Stimulated activated CD4-positive, alpha-beta T cell treated with anti-CD3 and anti-CD28 coated beads, Interleukin-1b, Interleukin-23, amount 100 ng/mL, for 1 hour (primary cell): ENCODE results near the gene ALAS2.
"Not testable (repeated sequence)": the region's sequence is repeated elsewhere in the genome, so short reads cannot be mapped to it uniquely, and the experiment has no call there.

Experiments
- DNase-seq, 2 donors: peaks; one replicate each; pipeline ENCODE4 v3.0.0-alpha.2; 2020; ENCODE audit warnings: low read depth in 2 of 2

The ALAS2 gene, protein sequence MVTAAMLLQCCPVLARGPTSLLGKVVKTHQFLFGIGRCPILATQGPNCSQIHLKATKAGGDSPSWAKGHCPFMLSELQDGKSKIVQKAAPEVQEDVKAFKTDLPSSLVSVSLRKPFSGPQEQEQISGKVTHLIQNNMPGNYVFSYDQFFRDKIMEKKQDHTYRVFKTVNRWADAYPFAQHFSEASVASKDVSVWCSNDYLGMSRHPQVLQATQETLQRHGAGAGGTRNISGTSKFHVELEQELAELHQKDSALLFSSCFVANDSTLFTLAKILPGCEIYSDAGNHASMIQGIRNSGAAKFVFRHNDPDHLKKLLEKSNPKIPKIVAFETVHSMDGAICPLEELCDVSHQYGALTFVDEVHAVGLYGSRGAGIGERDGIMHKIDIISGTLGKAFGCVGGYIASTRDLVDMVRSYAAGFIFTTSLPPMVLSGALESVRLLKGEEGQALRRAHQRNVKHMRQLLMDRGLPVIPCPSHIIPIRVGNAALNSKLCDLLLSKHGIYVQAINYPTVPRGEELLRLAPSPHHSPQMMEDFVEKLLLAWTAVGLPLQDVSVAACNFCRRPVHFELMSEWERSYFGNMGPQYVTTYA

DNA sequence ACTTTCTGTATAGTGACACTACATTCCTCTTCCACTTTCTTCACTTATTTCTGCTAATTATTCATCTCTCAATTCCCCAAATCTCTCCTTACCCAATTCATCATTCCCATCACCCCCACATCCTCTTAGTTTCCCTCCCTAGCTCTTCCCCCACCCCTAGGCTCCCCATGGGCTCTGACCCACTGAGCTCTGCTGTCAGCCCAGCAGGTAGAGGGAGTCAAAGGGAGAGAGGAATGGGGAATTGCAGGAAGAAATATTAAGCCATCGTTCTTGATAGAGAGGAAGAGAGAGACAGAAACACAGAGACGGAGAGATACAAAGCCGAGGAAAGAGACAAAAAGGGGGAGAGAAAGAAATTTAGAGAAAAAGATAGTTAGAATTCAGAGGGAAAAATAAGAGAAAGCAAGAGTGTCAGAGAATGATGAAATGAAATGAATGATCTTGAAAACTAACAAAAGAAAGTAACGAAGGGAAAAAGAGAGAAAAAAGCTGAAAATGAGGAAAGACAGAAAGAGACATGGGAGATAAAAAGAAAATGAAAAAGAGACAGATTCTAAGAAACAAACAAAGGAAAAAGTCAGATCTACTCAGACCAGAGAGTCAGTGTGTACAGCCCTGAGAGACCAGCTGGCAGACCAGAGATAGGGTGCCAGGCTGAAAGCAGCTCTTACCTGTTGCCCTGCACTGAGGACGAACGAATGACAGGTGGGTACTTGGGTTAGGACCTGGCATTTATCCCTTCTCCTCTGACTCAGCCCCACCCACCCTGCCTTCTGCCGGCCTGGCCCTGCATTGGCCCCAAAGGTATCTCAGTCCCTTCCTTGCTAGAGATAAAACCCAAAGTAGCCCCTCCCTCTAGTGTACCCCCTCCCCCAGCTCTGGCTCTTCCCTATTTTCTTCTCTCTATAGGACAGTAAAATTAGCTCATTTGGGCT, at the start of gene ALAS2:
Gene ALAS2, minus strand, starts transcription at position 707 of the 935 bp plus-strand sequence. CDS start 4,977 bp downstream, outside the sequence.
- DNase-seq = no peak

DNA sequence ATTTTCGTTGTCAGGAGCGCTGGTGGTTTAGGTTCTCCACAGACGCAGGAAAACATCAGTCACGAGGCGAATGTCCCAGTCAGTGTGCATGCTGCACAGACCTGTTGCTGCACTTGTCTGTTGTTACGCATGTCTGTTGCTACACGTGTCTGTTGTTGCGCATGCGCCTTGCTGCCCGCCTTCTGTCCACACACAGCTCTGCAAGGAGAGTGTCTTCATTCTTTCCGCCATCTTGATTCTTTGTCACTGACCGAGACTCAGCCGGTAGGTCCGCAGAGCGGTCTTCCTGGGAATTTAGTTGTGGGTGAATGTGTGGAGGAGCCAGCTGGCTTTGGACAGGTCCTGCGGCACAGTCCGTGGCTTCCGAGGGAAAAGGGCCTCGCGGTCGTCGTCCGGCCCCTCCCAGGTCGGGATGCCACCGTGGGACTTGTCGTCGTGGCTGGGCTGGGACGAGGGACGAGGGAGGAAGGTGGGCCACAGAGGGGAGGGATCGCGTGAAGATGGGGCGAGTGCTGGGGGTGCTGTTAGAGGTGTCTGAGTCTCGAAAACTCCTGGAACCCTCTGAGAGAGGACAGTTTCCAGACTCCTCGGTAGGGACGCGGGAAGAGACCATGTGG, 44.2 kb upstream of the ALAS2 start, which contains the start of gene PAGE2B:
Gene PAGE2B, plus strand, starts transcription at position 180 of the 617 bp plus-strand sequence. CDS start 1,012 bp downstream, outside the sequence.
- DNase-seq = no peak

DNA sequence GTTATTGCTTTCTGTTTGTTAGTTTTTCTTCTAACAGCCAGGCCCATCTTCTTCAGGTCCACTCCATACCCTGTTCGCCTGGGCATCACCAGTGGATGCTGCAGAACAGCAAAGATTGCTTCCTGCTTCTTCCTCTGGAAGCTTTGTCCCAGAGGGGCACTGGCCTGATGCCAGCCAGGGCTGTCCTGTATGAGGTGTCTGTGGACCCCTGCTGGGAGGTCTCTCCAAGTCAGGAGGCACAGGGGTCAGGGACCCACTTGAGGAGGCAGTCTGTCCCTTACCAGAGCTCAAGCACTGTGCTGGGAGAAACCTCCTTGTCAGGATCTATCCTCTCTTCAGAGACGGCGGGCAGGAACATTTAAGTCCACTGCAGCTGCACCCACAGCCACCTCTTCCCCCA, 41.5 kb upstream of the ALAS2 start:
- no peak for DNase-seq

DNA sequence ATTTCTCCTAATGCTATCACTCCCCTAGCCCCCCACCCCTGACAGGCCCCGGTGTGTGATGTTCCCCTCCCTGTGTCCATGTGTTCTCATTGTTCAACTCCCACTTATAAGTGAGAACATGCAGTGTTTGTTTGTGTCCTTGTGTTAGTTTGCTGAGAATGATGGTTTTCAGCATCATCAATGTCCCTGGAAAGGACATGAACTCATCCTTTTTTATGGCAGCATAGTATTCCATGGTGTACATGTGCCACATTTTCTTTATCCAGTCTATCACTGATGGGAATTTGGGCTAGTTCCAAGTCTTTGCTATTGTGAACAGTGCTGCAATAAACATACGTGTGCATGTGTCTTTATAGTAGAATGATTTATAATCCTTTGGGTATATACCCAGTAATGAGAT, 36.4 kb upstream of the ALAS2 start:
- DNase-seq = not testable (repeated sequence)

DNA sequence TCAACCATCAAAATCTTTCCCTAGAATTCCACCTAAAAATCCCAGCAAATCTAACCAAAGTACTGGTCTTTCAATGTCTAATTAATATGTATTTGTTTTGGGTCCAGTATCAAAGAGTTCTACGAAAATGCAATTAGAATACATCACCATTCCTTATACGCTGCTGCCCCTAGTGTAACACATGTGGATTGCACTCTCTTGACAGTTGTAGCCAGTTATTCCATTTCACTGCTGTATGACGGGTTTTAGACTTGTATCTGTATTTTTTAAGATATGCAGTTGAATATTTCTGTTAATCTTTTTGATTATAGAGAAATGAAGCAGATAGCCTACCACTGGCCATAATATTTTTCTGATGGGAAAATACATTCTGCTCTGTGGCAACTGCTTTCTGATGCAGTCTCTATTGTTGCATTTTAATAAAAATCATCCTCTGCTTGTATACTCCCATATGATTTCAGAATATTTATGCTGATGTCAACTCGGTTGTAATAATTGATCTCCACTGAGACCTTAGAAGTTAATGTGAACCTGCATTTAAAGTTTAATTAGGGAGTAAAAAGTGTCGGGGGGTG, 27.0 kb upstream of the ALAS2 start:
- no peak for DNase-seq

DNA sequence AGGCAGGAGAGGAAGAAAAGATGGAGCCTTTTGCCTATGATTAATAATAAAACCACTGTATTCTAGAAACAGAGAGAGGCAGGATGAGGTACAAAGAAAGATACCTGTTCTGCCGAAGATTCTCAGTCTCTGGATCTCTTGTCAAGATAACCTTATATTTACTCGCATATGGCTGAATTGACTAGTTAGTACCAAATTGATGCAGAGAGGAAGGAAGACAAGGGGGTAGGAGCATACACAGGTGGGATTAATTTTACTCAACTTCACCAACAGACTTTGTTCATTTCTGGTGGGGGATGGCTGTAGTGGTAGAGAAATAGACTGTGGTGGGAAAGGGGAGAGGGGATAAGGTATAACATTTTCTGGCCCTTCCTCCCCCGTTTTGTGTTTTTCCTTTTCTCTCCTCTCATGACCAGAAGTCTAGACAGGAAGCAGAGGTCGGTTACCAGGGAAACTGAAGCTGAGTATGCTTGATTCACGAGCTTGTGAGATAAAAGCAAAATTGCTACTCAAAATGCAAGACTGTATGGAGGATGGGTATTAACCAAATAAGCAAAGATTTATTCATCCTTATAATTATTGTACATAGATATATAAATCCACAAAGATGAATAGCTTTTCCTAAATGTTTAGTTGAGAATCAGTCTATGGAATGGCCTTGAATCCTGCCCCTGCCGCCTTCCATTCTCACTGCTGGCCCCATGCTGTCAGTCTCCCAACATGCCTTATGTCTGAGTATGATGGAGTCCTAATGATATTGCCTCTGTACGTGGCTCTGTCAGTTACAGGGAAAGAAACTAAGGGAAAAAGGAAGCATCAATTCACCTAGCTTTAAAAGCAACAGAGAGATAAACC, 26.3 kb upstream of the ALAS2 start:
- DNase-seq = no peak

DNA sequence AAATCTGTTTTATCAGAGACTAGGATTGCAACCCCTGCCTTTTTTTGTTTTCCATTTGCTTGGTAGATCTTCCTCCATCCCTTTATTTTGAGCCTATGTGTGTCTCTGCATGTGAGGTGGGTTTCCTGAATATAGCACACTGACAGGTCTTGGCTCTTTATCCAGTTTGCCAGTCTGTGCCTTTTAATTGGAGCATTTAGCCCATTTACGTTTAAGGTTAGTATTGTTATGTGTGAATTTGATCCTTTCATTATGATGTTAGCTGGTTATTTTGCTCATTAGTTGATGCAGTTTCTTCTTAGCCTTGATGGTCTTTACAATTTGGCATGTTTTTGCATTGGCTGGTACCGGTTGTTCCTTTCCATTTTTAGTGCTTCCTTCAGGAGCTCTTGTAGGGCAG, 19.8 kb upstream of the ALAS2 start:
- DNase-seq = not testable (repeated sequence)

DNA sequence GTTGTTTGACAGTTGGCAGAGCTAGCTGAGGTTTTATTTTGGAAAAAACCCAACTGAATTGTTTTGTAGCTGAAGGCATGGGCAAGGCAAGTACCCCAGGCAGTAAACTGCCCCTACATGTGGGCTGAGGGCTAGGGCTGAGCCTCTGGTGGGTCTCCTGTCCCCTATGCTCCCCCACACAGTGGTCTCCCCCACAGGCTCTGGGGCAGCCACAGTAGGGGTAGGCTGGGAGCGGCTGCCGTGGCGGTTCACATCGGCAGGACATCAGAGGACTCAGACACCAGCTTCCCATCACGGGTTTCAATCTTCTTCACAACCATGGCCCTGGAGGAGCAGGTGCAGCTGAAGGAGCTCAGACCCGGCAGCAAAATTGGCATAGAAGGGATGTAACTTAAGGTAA, 10.7 kb upstream of the ALAS2 start:
- no peak for DNase-seq

DNA sequence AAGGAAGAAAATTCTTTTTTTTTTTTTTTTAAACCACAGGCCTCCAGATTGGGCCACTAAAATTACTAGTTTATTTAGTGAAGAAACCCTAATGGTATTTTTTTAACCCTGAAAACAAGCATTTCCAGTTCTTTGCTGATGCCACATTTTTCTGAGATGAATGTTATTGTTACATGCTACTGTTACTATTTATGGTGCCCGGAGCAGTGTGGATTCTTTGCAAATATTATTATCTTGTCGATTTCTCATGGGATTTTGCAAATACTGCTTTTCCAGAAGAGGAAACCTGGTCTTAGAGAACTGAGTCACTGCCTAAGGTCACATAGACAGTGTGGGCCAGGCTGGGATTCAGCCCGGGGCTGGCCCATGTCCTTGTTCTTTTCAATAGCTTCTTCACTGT, 8.7 kb upstream of the ALAS2 start:
- no peak for DNase-seq

DNA sequence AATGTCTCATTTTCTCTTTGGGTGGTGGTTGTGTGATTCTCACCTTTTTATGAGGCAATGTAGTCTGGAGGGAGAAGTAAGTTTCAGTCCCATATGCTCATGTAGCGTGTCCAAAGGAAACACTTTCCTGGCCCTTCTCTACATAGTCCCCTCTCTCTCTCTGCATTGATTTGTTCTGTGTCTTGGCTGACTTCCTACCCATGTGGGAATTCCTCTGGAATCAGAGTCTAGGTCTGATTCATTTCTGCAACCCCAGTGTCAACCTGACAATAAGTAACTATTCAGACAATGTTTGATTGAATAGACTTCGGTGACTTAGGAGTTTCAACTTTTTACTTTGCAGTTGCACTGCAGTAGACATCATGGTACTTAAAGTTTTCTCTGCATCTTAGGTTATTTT, 2.7 kb upstream of the ALAS2 start:
- DNase-seq = no peak

DNA sequence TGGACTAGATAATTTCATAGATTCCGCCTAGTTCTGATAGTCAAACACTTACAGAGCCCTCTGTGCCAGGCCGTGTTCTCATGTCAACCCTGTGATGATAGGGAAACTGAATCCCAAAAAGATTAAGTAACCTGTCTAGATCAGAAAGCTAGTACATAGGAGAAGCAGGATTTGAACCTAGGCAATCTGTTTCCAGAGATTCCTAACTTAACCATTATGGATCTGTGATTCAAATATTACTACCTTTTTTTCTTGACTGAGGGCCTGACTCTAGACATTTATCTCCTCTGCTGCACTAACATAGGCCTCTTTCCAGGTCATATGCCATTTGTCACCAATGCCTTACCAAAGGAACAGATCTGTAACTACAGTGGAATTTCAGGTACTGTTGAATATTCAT, 1.5 kb downstream of the ALAS2 start:
- DNase-seq = no peak

DNA sequence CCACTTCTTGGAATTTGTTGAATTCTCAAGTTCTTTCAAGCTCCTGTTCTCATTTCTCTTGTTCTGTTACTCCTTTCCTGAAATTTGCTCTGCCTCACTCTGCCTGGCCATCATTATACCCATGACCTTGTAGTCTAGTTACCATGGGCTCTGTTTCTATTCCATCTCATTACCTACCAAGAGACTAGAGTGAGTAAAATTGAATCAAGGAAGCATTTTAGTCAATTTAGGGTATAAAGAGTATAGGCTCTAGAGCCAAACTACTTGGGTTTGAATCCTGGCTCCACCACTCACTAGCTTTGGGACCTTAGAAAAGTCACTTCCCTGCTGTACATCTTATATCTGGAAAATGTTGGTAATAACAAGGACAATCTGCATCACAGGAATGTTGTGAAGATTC, 2.2 kb downstream of the ALAS2 start:
- DNase-seq = no peak

DNA sequence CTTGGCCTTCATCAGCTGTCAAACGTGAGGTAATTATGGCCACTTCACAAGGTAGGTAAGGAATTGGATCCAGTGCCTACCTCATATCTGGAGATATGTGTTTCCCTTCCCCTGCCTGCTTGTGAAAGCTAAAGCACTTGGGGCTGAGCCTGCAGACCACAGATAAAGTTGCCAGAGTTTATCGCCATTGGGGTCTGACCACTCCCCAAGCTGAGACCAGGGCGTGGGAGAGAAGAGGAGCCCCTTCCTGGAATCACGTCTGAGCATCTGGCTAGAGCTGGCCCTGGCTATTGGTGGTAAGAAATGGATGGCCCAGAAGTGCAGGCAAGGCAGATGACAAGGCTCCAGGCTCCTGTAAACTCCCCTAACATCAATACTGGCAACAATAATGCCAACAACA, 2.7 kb downstream of the ALAS2 start:
- DNase-seq = no peak

DNA sequence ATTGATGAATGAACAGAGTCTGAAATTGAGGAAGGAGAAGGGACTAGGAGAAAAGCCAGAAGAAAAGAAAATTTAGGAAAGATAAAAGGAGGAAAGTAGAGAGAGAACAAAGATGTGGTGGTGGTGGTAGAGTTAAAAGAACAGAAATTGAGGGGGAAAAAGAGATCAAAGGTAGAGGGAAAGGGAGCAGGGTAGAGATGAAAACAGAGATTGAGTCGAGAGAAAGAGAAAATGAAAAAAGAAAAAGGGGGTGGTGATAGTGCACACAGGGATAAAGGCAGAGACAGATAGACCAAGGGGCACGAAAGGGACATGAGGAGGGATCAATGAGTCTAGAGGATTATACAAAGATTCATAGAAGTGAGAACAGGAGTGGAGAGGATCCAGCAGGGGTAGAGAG, 3.9 kb downstream of the ALAS2 start:
- no peak for DNase-seq

DNA sequence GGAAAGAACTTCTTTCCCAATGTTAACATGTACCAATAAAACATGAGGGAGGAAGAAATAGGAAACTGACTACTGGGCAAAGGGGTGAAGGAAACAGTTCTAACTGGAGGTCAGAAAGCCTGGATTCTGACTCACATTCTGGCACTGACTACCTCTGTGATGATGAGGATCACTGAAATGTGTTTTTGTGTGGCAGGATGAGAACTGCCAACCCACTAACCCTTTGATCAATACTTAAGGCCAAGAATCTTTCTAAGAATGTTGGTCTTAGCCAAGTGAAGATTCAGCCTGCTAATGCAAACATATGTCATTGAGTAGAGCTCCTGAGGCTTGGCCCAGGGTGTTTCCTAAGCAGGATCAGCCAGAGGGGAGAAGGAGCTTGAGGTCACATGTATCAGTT, 4.6 kb downstream of the ALAS2 start:
- no peak for DNase-seq

DNA sequence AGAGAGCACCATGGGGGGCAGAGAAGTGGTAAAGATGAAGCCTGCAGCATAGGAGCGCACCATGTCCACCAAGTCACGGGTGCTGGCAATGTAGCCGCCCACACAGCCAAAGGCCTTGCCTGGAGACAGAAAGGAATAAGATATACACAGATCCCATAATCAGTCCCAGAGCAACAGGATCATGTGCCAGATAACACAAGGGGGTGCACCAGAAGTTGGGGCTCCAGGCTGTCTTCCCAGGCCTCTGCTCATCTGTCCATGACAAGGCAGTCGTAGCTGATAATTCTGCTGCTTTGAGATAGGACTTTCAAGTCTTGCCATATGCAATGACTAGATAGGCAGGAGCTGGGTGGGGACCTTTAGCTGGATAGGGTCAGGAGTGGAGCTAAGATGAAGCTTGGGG, 15.9 kb downstream of the ALAS2 start:
- DNase-seq = no peak

DNA sequence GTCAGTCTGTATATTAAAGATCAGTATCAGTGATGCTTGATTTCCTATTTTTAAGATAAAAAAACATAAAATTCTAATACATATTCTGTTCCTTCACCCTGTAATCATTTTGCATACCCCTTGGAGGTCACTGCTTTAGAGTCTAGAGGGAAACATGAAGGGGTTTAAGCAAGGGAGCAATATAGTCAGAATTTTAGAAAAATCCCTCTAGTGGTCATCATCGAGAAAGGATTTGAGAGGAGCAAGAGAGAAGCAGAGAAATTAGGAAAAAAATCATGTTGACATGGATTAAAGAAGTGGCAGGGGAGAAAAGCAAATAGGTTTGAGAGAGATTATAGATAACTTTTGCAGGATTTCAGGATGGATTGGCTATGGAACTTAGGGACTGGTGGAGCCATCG, 19.5 kb downstream of the ALAS2 start:
- DNase-seq = no peak

DNA sequence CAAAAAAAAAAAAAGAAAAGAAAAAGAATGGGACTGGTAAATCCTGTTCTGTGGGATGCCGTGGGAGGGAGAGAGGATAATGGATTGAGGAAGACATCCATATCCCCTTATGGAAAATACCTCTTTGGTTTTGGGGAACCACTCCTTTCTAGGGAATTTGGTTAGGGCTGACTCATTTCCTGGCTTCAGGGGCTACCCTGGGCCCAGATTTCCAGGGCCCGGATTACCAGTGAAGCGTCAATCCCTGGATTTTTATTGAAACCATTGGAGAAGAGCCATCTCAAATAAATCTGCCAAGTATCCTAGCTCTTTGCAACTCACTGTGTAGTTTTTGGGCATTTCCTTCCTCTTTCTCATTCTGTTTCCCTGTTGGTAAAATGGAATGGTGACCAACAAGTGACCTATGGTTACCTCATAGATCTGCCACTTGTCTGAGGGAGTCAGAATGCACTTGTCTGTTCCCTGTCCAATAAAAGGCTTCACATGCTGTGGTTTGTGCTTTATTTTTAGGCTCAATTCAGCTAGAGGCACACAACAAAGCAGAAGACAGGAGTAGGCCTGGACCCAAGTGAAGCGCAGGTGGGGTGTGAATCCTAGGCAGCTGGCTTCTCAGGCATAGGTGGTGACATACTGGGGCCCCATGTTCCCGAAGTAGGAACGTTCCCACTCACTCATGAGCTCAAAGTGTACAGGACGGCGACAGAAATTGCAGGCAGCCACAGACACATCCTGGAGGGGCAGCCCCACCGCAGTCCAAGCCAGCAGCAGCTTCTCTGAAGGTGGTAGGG, 22.0 kb downstream of the ALAS2 start:
- DNase-seq = no peak

DNA sequence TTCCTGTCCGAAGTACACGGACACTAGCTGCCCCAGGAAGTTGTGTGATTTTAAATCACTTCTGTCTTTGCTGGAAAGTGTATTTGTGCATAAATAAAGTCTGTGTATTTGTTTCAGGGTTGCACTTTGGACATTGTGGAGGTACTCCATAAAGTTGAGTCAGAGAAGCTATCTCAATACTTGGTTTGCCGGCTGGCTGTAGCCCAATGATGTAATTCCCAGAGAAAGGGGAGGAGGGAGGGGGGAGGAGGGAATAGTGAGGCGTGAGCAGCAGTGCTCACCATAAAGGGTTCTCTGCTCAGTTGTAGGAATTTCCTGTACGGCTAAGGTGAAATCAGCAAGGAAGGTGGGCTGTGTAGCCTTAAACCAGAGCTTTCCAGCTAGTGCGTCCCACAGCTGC, 23.1 kb downstream of the ALAS2 start:
- no peak for DNase-seq
